GM19395 (cell line): ENCODE data around the gene CALML4.
"Not testable (repeated sequence)": the region's sequence is repeated elsewhere in the genome, so short reads cannot be mapped to it uniquely, and the experiment has no call there.

Experiments
- ATAC-seq: cut with Tn5 transposase; IDR thresholded peaks from one replicate; pipeline ENCODE4 v1.9.1; 2021; ENCODE audit warnings: mild to moderate bottlenecking, moderate library complexity; ENCODE audit not compliant: unreplicated experiment

Gene CALML4

GRCh38 chr15:68209272-68209671 lies 4.1 kb upstream of the CALML4 start:
- ATAC-seq, result no peak

GRCh38 chr15:68208636-68209240 lies 3.6 kb upstream of the CALML4 start:
- ATAC-seq, result no peak

GRCh38 chr15:68208136-68208535 lies 3.0 kb upstream of the CALML4 start:
- ATAC-seq, result no peak

- no peak for ATAC-seq
These were observed 2.2 kb upstream of the CALML4 start for GRCh38 chr15:68207176-68207935.

GRCh38 chr15:68206711-68207151 lies 1.6 kb upstream of the CALML4 start:
- no peak for ATAC-seq

- no peak for ATAC-seq
These were observed 915 bp upstream of the CALML4 start for GRCh38 chr15:68205954-68206539.

GRCh38 chr15:68205558-68205944 lies 419 bp upstream of the CALML4 start:
- ATAC-seq, result no peak

GRCh38 chr15:68204361-68204760 lies 771 bp downstream of the CALML4 start:
- no peak for ATAC-seq

- ATAC-seq, result no peak
These were observed 1.2 kb downstream of the CALML4 start for GRCh38 chr15:68203956-68204355.

GRCh38 chr15:68203486-68203885 lies 1.6 kb downstream of the CALML4 start:
- ATAC-seq, result no peak

- not testable (repeated sequence) for ATAC-seq
These were observed 2.1 kb downstream of the CALML4 start for GRCh38 chr15:68202994-68203393.

GRCh38 chr15:68201879-68202261 lies 3.3 kb downstream of the CALML4 start:
- ATAC-seq, result no peak

GRCh38 chr15:68201153-68201878 lies 3.8 kb downstream of the CALML4 start:
- ATAC-seq, result no peak

- no peak for ATAC-seq
These were observed 4.9 kb downstream of the CALML4 start for GRCh38 chr15:68200016-68200861.

GRCh38 chr15:68199340-68199739 lies 5.8 kb downstream of the CALML4 start:
- ATAC-seq, result no peak

- no peak for ATAC-seq
These were observed 7.3 kb downstream of the CALML4 start for GRCh38 chr15:68197661-68198437.

- no peak for ATAC-seq
These were observed 8.0 kb downstream of the CALML4 start for GRCh38 chr15:68197170-68197492.

GRCh38 chr15:68196445-68197169 lies 8.5 kb downstream of the CALML4 start:
- no peak for ATAC-seq

GRCh38 chr15:68195336-68196112 lies 9.6 kb downstream of the CALML4 start:
- ATAC-seq, result no peak
